Activated T-cell treated with anti-CD3 and anti-CD28 coated beads for 1 hour (primary cell): ENCODE data around the gene PSME4.
"Not testable (repeated sequence)": the region's sequence is repeated elsewhere in the genome, so short reads cannot be mapped to it uniquely, and the experiment has no call there.

Experiments
- DNase-seq: peaks from one replicate; pipeline ENCODE4 v3.0.0-alpha.2; 2020; ENCODE audit warnings: low read depth

Gene PSME4

GRCh38 chr2:53886406-53887280 lies 84.2 kb downstream of the PSME4 start:
- DNase-seq = no peak

- DNase-seq = no peak
Measured at GRCh38 chr2:53884883-53885282, 85.9 kb downstream of the PSME4 start.

GRCh38 chr2:53881986-53882385 lies 88.8 kb downstream of the PSME4 start:
- no peak for DNase-seq

- DNase-seq = no peak
Measured at GRCh38 chr2:53881360-53881759, 89.4 kb downstream of the PSME4 start.

- no peak for DNase-seq
Measured at GRCh38 chr2:53880756-53881155, 90.0 kb downstream of the PSME4 start.

GRCh38 chr2:53877556-53877955 lies 93.2 kb downstream of the PSME4 start:
- DNase-seq = no peak

GRCh38 chr2:53877112-53877511 lies 93.7 kb downstream of the PSME4 start:
- no peak for DNase-seq

- no peak for DNase-seq
Measured at GRCh38 chr2:53874401-53874950, 96.3 kb downstream of the PSME4 start.

GRCh38 chr2:53867773-53868172 lies 103.0 kb downstream of the PSME4 start:
- DNase-seq = no peak

GRCh38 chr2:53867169-53867568 lies 103.6 kb downstream of the PSME4 start:
- DNase-seq = no peak

GRCh38 chr2:53865962-53866361 lies 104.8 kb downstream of the PSME4 start:
- DNase-seq = no peak

- DNase-seq = no peak
Measured at GRCh38 chr2:53865264-53865663, 105.5 kb downstream of the PSME4 start.

GRCh38 chr2:53863538-53864227 lies 107.1 kb downstream of the PSME4 start:
- no peak for DNase-seq

GRCh38 chr2:53861824-53862223 lies 109.0 kb downstream of the PSME4 start:
- no peak for DNase-seq

GRCh38 chr2:53859206-53860181 lies 111.3 kb downstream of the PSME4 start, which contains the start of gene GPR75:
Gene GPR75 (minus strand): TSS chr2:53859967. CDS start chr2:53854756, 5,211 bp downstream.
- no peak for DNase-seq

GRCh38 chr2:53856272-53856671 lies 114.5 kb downstream of the PSME4 start:
- no peak for DNase-seq

- no peak for DNase-seq
Measured at GRCh38 chr2:53854678-53855077, 116.1 kb downstream of the PSME4 start.

GRCh38 chr2:53852532-53852931 lies 118.3 kb downstream of the PSME4 start:
- DNase-seq = no peak

- DNase-seq = not testable (repeated sequence)
Measured at GRCh38 chr2:53851052-53851757, 119.6 kb downstream of the PSME4 start.

- no peak for DNase-seq
Measured at GRCh38 chr2:53848062-53848461, 122.7 kb downstream of the PSME4 start.

- no peak for DNase-seq
Measured at GRCh38 chr2:53843595-53843994, 127.2 kb downstream of the PSME4 start.
